ENCODE results near the gene SPC24.
"Not testable (repeated sequence)": the region's sequence is repeated elsewhere in the genome, so short reads cannot be mapped to it uniquely, and the experiment has no call there.

SPC24 gene

GRCh38 chr19:11165486-11166030, 10.0 kb upstream of the SPC24 start:
- DNase-seq (ENCODE audit: low spot score) = no peak

- peak; percentile 81 for DNase-seq (ENCODE audit: low spot score)
Observed at GRCh38 chr19:11164879-11165406, 9.4 kb upstream of the SPC24 start.

DNA sequence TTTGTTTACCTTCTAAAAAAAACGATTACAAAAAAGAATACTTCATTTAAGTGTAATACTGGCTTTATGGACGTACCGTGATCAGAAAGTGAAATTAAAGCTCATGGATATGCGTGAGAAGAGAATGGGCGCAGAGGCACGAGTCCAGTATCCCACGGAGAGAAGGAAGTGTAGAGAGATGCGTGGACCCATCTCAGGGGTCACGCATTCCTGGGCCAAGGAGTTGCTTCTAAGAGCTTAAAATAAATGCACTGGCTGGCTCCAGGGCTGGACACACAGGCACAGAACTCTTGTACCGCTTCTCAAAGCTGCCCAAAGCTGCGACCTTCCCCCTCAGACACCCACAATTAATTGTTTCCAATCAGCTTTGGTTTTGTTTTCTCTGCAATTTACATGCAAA, 8.7 kb upstream of the SPC24 start:
- DNase-seq (ENCODE audit: low spot score) = no peak

- DNase-seq (ENCODE audit: low spot score) = not testable (repeated sequence)
Observed at GRCh38 chr19:11160440-11160768, 4.8 kb upstream of the SPC24 start.

GRCh38 chr19:11159598-11160439, 4.2 kb upstream of the SPC24 start:
- DNase-seq (ENCODE audit: low spot score) = no peak

GRCh38 chr19:11154683-11155047, 917 bp downstream of the SPC24 start:
- DNase-seq (ENCODE audit: low spot score) = no peak

- peak; percentile 72 for DNase-seq (ENCODE audit: low spot score)
Observed at GRCh38 chr19:11152318-11153062, 3.1 kb downstream of the SPC24 start.

DNA sequence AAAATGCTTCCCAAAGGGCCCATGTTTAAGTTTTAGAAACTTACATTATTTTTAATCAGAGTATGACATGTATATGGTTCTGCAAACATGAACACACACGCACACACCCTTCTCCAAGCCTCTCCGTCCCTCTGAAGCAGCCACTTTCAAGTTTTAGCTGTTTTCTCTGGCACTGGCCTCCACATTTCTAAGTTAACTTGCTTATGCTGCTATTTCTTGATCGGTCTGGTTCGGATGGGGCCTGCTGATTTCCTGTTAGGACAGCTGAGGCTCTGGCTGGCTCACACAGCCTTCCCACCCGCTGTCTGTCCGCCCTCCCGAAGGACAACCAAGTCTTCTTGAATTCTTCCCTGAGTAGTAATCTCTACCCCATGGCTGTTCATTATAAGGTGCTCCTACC, 4.4 kb downstream of the SPC24 start:
- DNase-seq (ENCODE audit: low spot score) = no peak

- no peak for DNase-seq (ENCODE audit: low spot score)
Observed at GRCh38 chr19:11148001-11148400, 7.6 kb downstream of the SPC24 start.

- DNase-seq (ENCODE audit: low spot score) = no peak
Observed at GRCh38 chr19:11145536-11145924, 10.1 kb downstream of the SPC24 start.

DNA sequence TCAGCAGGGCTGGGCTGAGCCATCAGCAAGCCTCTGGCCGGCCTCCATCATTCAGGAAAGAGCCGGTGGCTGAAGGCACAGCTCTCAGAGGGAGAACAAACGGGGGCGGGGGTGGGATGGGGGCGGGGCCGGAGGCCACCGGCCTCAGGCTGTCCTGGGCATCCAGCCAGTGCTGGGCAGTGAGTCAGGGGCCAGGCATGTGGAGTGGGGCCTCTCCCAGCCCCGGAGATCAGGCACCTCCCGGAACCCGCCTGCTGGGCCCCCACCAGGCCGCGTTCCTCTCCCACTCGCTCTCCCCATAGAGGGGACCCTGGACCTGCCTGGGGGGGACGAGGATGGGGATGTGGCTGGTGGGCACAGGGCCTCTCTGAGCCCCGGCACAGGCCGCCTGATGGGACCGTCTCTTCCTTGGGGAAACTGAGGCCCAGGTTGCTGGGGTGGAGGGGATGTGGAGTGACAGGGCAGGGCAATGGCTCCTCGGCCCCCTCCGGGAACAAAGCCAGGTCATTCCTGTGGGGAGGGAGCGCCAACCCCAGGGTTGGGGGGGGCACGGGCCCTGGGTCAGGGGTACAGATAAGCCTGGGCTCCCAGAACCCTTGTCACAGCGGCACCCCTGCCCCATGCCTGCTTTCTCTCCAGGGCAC, 12.9 kb downstream of the SPC24 start:
- DNase-seq (ENCODE audit: low spot score) = peak; percentile 97

GRCh38 chr19:11141937-11142527, 13.6 kb downstream of the SPC24 start:
- DNase-seq (ENCODE audit: low spot score) = no peak

DNA sequence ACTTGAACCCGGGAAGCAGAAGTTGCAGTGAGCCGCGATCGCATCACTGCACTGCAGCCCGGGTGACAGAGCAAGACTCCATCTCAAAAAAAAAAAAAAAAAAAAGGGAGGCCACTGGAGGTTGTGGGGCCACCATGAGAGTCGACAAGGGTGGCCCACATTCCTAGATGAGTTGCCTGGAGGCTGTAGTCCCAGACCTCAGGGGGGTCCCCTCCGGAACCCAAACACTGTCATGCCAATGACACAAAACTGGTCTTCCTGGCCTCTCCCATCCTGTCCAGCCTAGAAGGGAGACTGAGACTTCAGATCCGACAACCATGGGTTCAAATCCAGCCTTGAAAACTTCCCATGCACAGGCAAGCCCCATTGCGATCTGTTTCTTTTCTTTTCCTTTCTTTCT, 14.7 kb downstream of the SPC24 start:
- no peak for DNase-seq (ENCODE audit: low spot score)

GRCh38 chr19:11140023-11140538, 15.5 kb downstream of the SPC24 start:
- DNase-seq (ENCODE audit: low spot score) = not testable (repeated sequence)

- peak; percentile 89 for DNase-seq (ENCODE audit: low spot score)
Observed at GRCh38 chr19:11138601-11139300, 16.8 kb downstream of the SPC24 start.

DNA sequence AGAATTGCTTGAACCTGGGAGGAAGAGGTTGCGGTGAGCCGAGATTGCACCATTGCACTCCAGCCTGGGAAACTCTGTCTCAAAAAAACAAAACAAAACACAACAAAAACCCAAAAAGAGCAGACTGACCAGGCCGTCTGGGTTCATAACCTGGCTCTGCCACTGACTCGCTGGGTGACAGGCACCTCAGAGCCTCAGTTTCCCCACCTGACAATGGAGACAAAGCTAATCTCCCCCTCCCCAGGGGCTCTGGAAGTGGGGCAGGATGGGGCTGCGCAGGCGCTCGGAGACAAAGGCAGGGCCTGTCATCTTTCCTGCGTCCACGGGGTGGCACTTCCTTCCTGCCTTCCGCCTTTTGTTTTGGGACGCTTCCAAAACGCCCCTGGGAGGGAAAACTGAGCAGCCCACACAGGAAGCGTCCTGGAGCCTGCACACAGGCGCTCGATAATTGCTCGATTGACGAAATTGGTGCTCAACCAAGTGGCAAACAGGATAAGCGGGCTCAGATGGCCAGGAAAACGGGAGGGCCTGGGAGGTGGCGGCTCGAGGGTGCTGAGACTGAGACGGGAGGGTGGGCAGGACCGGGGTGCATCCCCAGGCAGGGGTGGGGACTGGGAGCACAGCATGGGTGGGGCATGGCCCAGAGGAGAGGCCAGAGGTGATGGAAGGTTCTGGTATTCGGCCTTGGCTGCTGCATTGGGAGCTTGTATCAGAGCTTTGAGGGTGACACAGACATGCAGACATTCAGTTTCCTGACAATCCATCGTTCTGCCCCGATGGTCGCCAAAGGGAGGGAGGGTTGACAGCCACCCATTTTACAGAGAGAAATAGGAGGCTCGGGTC, 17.8 kb downstream of the SPC24 start:
- peak; percentile 91 for DNase-seq (ENCODE audit: low spot score)

GRCh38 chr19:11136400-11137101, 19.0 kb downstream of the SPC24 start:
- no peak for DNase-seq (ENCODE audit: low spot score)

DNA sequence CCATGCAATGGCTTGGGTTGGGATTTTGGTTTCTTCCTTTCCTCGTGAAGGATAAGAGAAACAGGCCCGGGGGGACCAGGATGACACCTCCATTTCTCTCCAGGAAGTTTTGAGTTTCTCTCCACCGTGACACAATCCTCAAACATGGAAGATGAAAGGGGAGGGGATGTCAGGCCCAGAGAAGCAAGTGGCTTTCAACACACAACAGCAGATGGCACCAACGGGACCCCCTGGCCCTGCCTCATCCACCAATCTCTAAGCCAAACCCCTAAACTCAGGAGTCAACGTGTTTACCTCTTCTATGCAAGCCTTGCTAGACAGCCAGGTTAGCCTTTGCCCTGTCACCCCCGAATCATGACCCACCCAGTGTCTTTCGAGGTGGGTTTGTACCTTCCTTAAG, 24.1 kb downstream of the SPC24 start:
- no peak for DNase-seq (ENCODE audit: low spot score)

GRCh38 chr19:11130824-11131455, 24.6 kb downstream of the SPC24 start:
- peak; percentile 87 for DNase-seq (ENCODE audit: low spot score)
